Stomach (tissue), 9 donors: ENCODE data around the gene HOXB8. TPM values are rescaled to one million over a fixed set of nuclear protein-coding genes. Genes with fewer than 3 reads are reported as not detected.

Experiments used
- DNase-seq, 2 donors: peaks; one replicate each; pipeline versions ENCODE4 v3.0.0 to v3.0.0-alpha.2; 2013 to 2019
- H3K27ac ChIP-seq, 5 donors: fragments of 200-600 bp in 4 of 5; sonication (generic) in 4 of 5; one replicate each; pipeline ENCODE4 v1.5.1; 2013 to 2019; ENCODE audit warnings: mild to moderate bottlenecking in 1 of 5, moderate library complexity in 1 of 5
- H3K27me3 ChIP-seq, 3 donors: fragments of 200-600 bp; sonication (generic); one replicate each; pipeline ENCODE4 v1.5.1; 2017 to 2019; ENCODE audit warnings: mixed run types in 1 of 3
- H3K36me3 ChIP-seq, 4 donors: fragments of 200-600 bp; sonication (generic); 1 replicate in 3 of 4; 2 replicates in 1 of 4; pipeline ENCODE4 v1.5.1; 2016 to 2019
- H3K4me1 ChIP-seq, 4 donors: fragments of 200-600 bp; sonication (generic); one replicate each; pipeline ENCODE4 v1.5.1; 2016 to 2019
- H3K4me3 ChIP-seq, 4 donors: fragments of 200-600 bp; sonication (generic) in 3 of 4; one replicate each; pipeline ENCODE4 v1.5.1; 2016 to 2019; ENCODE audit warnings: mild to moderate bottlenecking in 1 of 4
- H3K9me3 ChIP-seq, 4 donors: fragments of 200-600 bp; sonication (generic); one replicate each; pipeline ENCODE4 v1.5.1; 2016 to 2019
- CTCF ChIP-seq, 7 experiments: fragments of 450-650 bp in 4 of 7; fragments of 200-600 bp in 3 of 7; sonication (generic) in 3 of 7; IDR thresholded peaks; one replicate each; pipeline ENCODE4 v1.5.1; 2016 to 2019; ENCODE audit warnings: antibody characterized with exemption in 7 of 7, control low read depth in 2 of 7, mild to moderate bottlenecking in 1 of 7
- EP300 ChIP-seq: sonication (generic); formaldehyde crosslinking; IDR thresholded peaks from one replicate; pipeline ENCODE4 v1.6.1; 2017; ENCODE audit warnings: antibody characterized with exemption
- POLR2A ChIP-seq, 4 donors: fragments of 450-650 bp; IDR thresholded peaks; one replicate each; pipeline ENCODE4 v1.6.1; 2016; ENCODE audit warnings: antibody characterized with exemption in 4 of 4, control low read depth in 2 of 4, mild to moderate bottlenecking in 1 of 4, moderate library complexity in 1 of 4
- POLR2AphosphoS5 ChIP-seq, 3 donors: sonication (generic); formaldehyde crosslinking; IDR thresholded peaks; one replicate each; pipeline ENCODE4 v1.6.1; 2016; ENCODE audit warnings: antibody characterized with exemption in 3 of 3
- WGBS, 5 donors: extraction: QIAGEN DNeasy Blood & Tissue Kit in 3 of 5; methylation state at CpG; one replicate each; pipeline versions ENCODE4 v1.1.5 to v1.1.7; 2013 to 2018; 5-methylcytosine and 5-hydroxymethylcytosine counted together
- intact Hi-C: fragments of 100-400 bp; cut with DNase I; formaldehyde crosslinking; loops from one replicate; pipeline ENCODE4 v1.15.1; 2023; ENCODE audit warnings: low total_unique reads
- polyA plus RNA-seq, 3 donors: library from polyadenylated mRNA; stranded (reverse); fragments of 200-250 nt; gene quantifications; one replicate each; pipeline ENCODE4 v1.2.3, GENCODE V29; 2013
- total RNA-seq, 5 donors: library from RNA; depleted of rRNA; stranded (reverse); fragments of >200 nt; gene quantifications; one replicate each; pipeline versions ENCODE4 v1.1.0 to v1.2.3, GENCODE V29; 2014 to 2016
- donor health status: healthy with polysubstance abuse.
- donor health status: Bipolar disorder and iron deficiency.
- donor health status: healthy.

Gene HOXB8
- total and polyA plus RNA-seq, 8 donors: 0.46 to 13.0 (median 1.3) TPM; not detected in 1

- 2 to 8% (median 3%) methylated on average over 28 to 50 of the region's 50 CpGs for whole genome bisulfite sequencing, 5 donors
- DNase-seq: peak in 1 of 2 donors; percentile 68
- Histone ChIP-seq H3K9me3 (no peaks in the 10 kb centered on the region), H3K36me3 (no peaks in the 10 kb centered on the region), H3K27ac (peak within 1 kb of the TSS in 1 of 5 donors; percentile 23), H3K4me3 (peak within 1 kb of the TSS; percentile 32 to 58 (median 40)), H3K4me1 (peaks cover 23 to 27% (median 23%) of the 10 kb centered on the region in 4 donors), H3K27me3 (peaks cover 53 to 100% (median 99%) of the 10 kb centered on the region in 3 donors)
- intact Hi-C loops: loop anchor here (10.0 kb wide), 1 partner anchor 292 kb away; no protein-coding TSS in a partner anchor
- TF ChIP-seq POLR2A (IDR thresholded peaks at IDR 0.05) (no peak), POLR2AphosphoS5 (IDR thresholded peaks at IDR 0.05) (no peak), CTCF (IDR thresholded peaks at IDR 0.05) (no peak), EP300 (no peak)
These were observed 11.4 kb upstream of the HOXB8 start, which contains the start of gene HOXB9 for GRCh38 chr17:48626245-48627117. TSS of gene HOXB9 (minus strand) at chr17:48626358. CDS start at chr17:48626269, 89 bp downstream.

- WGBS, 5 donors: 0 to 2% (median 1%) methylated on average over 43 to 69 of the region's 69 CpGs
- Histone ChIP-seq H3K27ac (peak overlapping the region in 1 of 5 donors; percentile 23), H3K36me3 (no peaks in the 10 kb centered on the region), H3K4me1 (peaks cover 23 to 27% (median 23%) of the 10 kb centered on the region in 4 donors), H3K4me3 (peak overlapping the region; percentile 32 to 58 (median 40)), H3K27me3 (peaks cover 45 to 100% (median 99%) of the 10 kb centered on the region in 3 donors), H3K9me3 (no peaks in the 10 kb centered on the region)
- DNase-seq: peak; percentile 46 to 71
- intact Hi-C loops: loop anchor here (10.0 kb wide), 1 partner anchor 291 kb away; no protein-coding TSS in a partner anchor
- TF ChIP-seq POLR2AphosphoS5 (IDR thresholded peaks at IDR 0.05): no peak
- TF ChIP-seq POLR2A (IDR thresholded peaks at IDR 0.05): no peak
- no peak for TF ChIP-seq CTCF (IDR thresholded peaks at IDR 0.05)
- TF ChIP-seq EP300: no peak
These were observed 10.6 kb upstream of the HOXB8 start for GRCh38 chr17:48625495-48626244.

GRCh38 chr17:48624544-48625494 lies 9.7 kb upstream of the HOXB8 start:
- no peaks in the 10 kb centered on the region for H3K9me3 ChIP-seq
- no peak for DNase-seq
- TF ChIP-seq POLR2A (IDR thresholded peaks at IDR 0.05): no peak
- no peaks in the 10 kb centered on the region for H3K36me3 ChIP-seq
- H3K27me3 ChIP-seq: peaks cover 44 to 100% (median 99%) of the 10 kb centered on the region in 3 donors
- intact Hi-C loops: loop anchor here (10.0 kb wide), 1 partner anchor 290 kb away; no protein-coding TSS in a partner anchor
- H3K4me1 ChIP-seq: peaks cover 23 to 27% (median 23%) of the 10 kb centered on the region in 4 donors
- H3K4me3 ChIP-seq: peak overlapping the region; percentile 32 to 58 (median 40)
- peak overlapping the region in 1 of 5 donors; percentile 23 for H3K27ac ChIP-seq
- 2 to 7% (median 3%) methylated on average over 41 to 66 of the region's 66 CpGs for WGBS, 5 donors

GRCh38 chr17:48624118-48624517 lies 9.0 kb upstream of the HOXB8 start:
- TF ChIP-seq CTCF (IDR thresholded peaks at IDR 0.05) (no peak), POLR2AphosphoS5 (IDR thresholded peaks at IDR 0.05) (no peak), POLR2A (IDR thresholded peaks at IDR 0.05) (no peak), EP300 (no peak)
- 23 to 31% (median 26%) methylated on average over 5 of the region's 5 CpGs for WGBS, 5 donors
- H3K27me3 ChIP-seq: peaks cover 39 to 100% (median 100%) of the 10 kb centered on the region in 3 donors
- H3K36me3 ChIP-seq: no peaks in the 10 kb centered on the region
- DNase-seq: no peak
- H3K9me3 ChIP-seq: no peaks in the 10 kb centered on the region
- intact Hi-C loops: loop anchor here (10.0 kb wide), 1 partner anchor 289 kb away; no protein-coding TSS in a partner anchor
- peaks cover 23 to 30% (median 25%) of the 10 kb centered on the region in 4 donors for H3K4me1 ChIP-seq
- no peak overlapping the region for H3K4me3 ChIP-seq
- no peak overlapping the region for H3K27ac ChIP-seq
